HG02678 (cell line): Measurements from ENCODE around the gene CAD.
"Not testable (repeated sequence)": the region's sequence is repeated elsewhere in the genome, so short reads cannot be mapped to it uniquely, and the experiment has no call there.

Source experiments
- ATAC-seq: cut with Tn5 transposase; IDR thresholded peaks from one replicate; pipeline ENCODE4 v1.9.1; 2021; ENCODE audit warnings: mild to moderate bottlenecking, moderate library complexity; ENCODE audit not compliant: unreplicated experiment

Gene CAD

DNA sequence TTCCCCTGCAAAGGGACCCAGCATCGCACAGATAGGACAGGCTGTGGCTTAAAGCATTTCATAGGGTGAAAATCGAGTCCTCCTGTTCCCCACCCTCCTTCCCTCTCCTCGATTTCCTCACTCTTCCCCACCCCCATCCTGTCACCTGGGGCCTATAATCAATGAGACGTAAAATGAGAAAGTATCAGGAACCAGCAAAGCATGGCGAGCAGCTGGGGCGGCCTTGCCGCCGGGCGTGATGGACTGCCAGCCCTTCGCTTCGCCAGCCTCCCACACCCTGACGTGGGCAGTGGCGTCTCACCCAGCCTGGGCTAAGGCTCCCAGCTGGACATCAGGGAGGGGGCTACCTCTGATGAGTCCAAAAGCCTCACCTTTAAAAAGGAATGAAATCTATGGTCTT lies 34.6 kb downstream of the CAD start:
- ATAC-seq = no peak

- no peak for ATAC-seq
These were observed 38.0 kb downstream of the CAD start for GRCh38 chr2:27255187-27255586.

DNA sequence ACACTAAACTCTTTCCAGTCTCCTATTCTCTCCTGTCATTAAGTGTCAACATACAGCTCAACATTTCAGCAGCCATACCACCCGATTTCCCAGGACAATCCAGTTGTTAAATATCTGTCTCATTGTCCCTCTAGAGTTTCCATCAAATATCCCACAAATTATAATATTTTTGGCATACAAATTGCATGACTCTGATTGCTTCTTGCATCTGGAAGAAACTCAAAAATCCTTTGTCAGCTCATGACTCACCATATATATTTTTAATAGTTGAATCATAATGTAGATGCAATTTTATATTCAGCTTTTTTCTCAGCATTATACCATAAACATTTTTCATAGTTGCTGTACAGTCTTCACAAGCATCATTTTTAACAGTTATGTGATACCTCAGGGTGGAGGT lies 38.5 kb downstream of the CAD start:
- no peak for ATAC-seq

GRCh38 chr2:27256855-27257454 lies 39.8 kb downstream of the CAD start:
- ATAC-seq = no peak

GRCh38 chr2:27258051-27258450 lies 40.9 kb downstream of the CAD start:
- no peak for ATAC-seq

DNA sequence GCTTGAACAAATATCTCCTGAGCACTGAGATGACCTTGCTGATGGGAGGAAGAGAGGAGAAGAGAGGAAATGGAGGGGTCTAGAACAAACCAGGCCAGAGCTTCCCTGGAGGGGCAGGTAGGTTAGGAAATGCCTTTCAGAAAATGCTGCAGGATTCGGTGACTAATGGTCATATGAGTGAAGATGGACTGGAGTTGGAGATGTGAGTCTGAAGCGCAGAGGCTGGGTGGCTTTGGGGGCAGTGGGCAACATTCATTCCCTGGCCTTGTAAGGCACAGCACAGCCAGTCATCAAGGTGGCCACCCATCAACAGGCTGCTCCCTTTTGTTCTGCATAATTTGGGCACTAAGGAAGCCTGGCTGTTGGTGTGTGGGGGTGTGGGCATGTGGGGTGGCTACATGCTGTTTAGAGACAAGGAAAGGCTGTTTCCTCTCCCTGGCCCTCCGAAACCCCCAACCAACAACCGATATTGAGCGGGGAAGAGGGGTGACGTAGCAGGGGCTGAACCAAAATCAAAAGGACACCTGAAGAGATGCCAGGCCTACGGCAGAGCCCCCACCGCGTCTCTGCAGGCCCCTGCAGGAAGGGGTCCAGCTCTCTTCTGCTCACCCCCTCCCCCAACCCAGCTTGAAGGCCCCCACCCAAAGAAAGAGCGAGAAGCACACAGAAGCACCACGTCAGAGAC lies 44.2 kb downstream of the CAD start:
- ATAC-seq = no peak

- no peak for ATAC-seq
These were observed 44.7 kb downstream of the CAD start for GRCh38 chr2:27261926-27262298.

GRCh38 chr2:27262379-27263286 lies 45.5 kb downstream of the CAD start, which contains the start of gene SLC30A3:
SLC30A3 (minus strand) TSS chr2:27263047; CDS start chr2:27262906, 141 bp downstream.
- ATAC-seq = no peak

- ATAC-seq = no peak
These were observed 46.4 kb downstream of the CAD start for GRCh38 chr2:27263287-27264252.

DNA sequence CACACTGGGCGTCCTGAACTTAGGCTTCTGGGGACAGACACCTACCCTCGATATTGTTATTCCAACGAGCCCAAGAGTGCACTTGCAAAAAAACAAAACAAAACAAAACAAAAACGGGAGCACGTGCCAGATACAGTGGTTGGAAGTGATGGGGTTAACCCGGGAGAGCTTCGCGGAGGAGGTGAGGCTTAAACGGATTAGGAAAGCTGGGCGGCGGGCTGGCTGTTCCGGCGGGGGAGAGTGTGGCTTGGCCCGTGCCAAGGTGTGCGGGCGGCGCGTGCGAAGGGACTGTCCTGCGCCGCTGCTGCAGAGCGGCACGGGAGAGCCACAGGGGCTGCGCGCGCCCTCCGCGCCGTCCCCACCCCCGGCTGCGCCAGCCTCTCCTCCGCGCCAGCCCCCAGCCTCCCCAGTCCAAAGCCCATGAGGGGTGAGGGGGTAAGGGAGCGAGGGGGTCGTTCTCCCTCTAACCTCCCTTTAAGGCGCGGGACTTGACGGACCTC lies 47.1 kb downstream of the CAD start:
- ATAC-seq = no peak

DNA sequence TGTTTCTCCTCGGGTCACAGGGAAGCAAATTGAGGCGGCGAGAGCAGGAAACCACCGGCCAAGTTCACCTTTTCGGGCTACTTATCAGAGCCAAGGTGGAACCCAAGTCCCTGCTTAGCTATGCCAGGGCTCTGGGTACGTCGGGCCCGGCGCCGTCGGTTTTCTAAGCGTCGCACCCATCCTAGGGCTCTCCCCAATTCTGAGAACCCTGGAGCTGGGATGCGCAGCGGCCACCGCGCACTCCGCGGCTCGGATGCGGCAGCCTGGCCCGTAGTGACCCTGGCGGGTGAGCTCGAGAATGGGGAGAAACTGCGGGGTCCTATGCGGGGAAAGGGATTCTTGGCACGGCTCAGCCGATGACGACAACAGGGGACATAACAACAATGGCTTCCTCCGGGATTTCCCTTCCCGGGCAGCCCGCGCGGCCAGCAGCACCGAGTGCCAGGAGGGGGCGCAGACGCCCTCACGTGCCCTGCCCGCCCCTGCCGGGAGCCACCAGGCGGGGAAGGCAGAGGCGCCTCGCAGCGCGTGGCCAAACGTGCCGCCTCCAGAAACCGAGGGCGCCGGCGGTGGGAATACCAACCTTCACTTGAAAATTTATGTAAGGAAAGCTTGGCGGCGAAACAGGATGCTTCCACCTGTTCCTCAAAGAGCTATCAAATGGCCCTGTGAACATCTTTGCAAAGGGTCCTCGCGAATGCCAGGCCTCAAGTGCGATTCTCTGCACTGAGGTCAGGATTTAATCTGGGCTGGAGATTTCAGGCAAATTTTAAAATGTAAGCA lies 47.8 kb downstream of the CAD start:
- no peak for ATAC-seq

DNA sequence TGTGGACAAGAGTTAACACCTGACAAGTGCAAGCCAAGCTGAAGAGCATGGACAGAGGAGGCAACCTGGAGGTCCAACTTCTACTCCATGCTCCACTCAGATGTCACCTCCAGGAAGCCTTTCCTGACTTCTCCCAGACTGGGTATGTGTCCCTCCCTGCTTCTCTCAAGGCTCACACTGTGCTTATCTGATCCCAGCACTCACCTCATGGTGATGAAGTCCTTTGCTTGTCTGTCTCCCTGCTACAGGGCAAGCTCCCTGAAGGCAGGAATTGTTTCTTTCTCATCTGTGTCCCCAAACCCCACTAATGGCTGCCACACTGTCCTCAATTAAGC lies 48.3 kb downstream of the CAD start:
- ATAC-seq = no peak

- not testable (repeated sequence) for ATAC-seq
These were observed 51.1 kb downstream of the CAD start for GRCh38 chr2:27268296-27268695.

DNA sequence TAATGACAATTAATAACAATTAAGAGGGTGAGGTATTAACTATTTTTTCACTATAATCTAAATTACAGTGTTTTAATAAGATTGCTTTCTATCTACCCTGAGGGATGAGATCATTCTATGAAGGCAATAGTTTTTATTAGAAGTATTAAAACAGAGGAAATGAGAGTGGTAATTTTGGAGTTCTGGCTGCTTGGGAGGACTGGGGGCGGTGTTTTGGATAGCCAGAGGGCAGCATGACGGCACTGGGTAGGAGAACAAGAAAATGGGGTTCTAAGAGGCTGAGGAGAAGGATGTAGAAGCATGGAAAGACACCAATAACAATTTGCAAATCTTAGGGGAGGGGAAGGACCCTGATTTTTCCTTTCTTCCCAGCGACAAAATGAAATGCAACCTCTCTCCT lies 53.0 kb downstream of the CAD start:
- no peak for ATAC-seq

- no peak for ATAC-seq
These were observed 53.5 kb downstream of the CAD start for GRCh38 chr2:27270670-27271069.

- no peak for ATAC-seq
These were observed 54.6 kb downstream of the CAD start for GRCh38 chr2:27271631-27272340.

- ATAC-seq = not testable (repeated sequence)
These were observed 55.7 kb downstream of the CAD start for GRCh38 chr2:27272537-27273522.
